Brain microvascular endothelial cell (primary cell): Measurements from ENCODE around the gene TM4SF18.

Experiments
- DNase-seq: peaks from one replicate; pipeline ENCODE4 v3.0.0-alpha.2; 2020
- H3K27ac ChIP-seq: fragments of 250-450 bp; sonication (Bioruptor Pico); 2 replicates; pipeline ENCODE4 v1.5.1; 2020; ENCODE audit warnings: mild to moderate bottlenecking, moderate library complexity
- H3K27me3 ChIP-seq: fragments of 250-450 bp; sonication (Bioruptor Pico); replicated peaks from 2 replicates; pipeline ENCODE4 v1.5.1; 2020; ENCODE audit warnings: mild to moderate bottlenecking
- H3K36me3 ChIP-seq: fragments of 250-450 bp; sonication (Bioruptor Pico); replicated peaks from 2 replicates; pipeline ENCODE4 v1.5.1; 2020; ENCODE audit warnings: mild to moderate bottlenecking
- H3K4me3 ChIP-seq: 2 replicates; pipeline ENCODE4 v1.5.1; 2011; ENCODE audit warnings: low read depth, mild to moderate bottlenecking, control low read depth, low read length, moderate library complexity
- CTCF ChIP-seq: IDR thresholded peaks from 2 replicates; pipeline ENCODE4 v1.5.1; 2011; ENCODE audit warnings: low read depth, mild to moderate bottlenecking, moderate library complexity, low read length, control low read depth, inconsistent platforms; ENCODE audit errors: missing control alignments
- in situ Hi-C: cut with HindIII; loops from 2 replicates; pipeline ENCODE4 v1.10.0; 2017; ENCODE audit warnings: low sequenced_read_pairs, low pct_ligation_motif_present

TM4SF18 gene

GRCh38 chr3:149364624-149365023 lies 31.2 kb upstream of the TM4SF18 start:
- no peak for DNase-seq
- Histone ChIP-seq H3K4me3 (no peak overlapping the region), H3K27me3 (no peaks in the 10 kb centered on the region), H3K36me3 (peaks cover 4% of the 10 kb centered on the region), H3K27ac (no peak overlapping the region)
- in situ Hi-C loops: no loop called here
- TF ChIP-seq CTCF: no peak

- no peak for DNase-seq
- Histone ChIP-seq H3K27ac (no peak overlapping the region), H3K27me3 (no peaks in the 10 kb centered on the region), H3K36me3 (no peaks in the 10 kb centered on the region), H3K4me3 (no peak overlapping the region)
- no peak for TF ChIP-seq CTCF
- in situ Hi-C loops: no loop called here
Observed at GRCh38 chr3:149363053-149363452, 29.6 kb upstream of the TM4SF18 start.

GRCh38 chr3:149362366-149362765 lies 28.9 kb upstream of the TM4SF18 start:
- no peak for TF ChIP-seq CTCF
- no peak overlapping the region for H3K27ac ChIP-seq
- H3K27me3 ChIP-seq: no peaks in the 10 kb centered on the region
- no peak overlapping the region for H3K4me3 ChIP-seq
- DNase-seq: no peak
- in situ Hi-C loops: no loop called here
- H3K36me3 ChIP-seq: no peaks in the 10 kb centered on the region

GRCh38 chr3:149356630-149357029 lies 23.2 kb upstream of the TM4SF18 start:
- Histone ChIP-seq H3K27me3 (no peaks in the 10 kb centered on the region), H3K36me3 (no peaks in the 10 kb centered on the region), H3K27ac (no peak overlapping the region), H3K4me3 (no peak overlapping the region)
- in situ Hi-C loops: no loop called here
- no peak for DNase-seq
- no peak for TF ChIP-seq CTCF

- Histone ChIP-seq H3K36me3 (no peaks in the 10 kb centered on the region), H3K27ac (no peak overlapping the region), H3K4me3 (no peak overlapping the region), H3K27me3 (no peaks in the 10 kb centered on the region)
- no peak for DNase-seq
- no peak for TF ChIP-seq CTCF
- in situ Hi-C loops: no loop called here
Observed at GRCh38 chr3:149356044-149356592, 22.7 kb upstream of the TM4SF18 start.

- no peak for TF ChIP-seq CTCF
- in situ Hi-C loops: no loop called here
- H3K4me3 ChIP-seq: no peak overlapping the region
- no peak for DNase-seq
- no peaks in the 10 kb centered on the region for H3K36me3 ChIP-seq
- H3K27me3 ChIP-seq: no peaks in the 10 kb centered on the region
- no peak overlapping the region for H3K27ac ChIP-seq
Observed at GRCh38 chr3:149353581-149354184, 20.2 kb upstream of the TM4SF18 start.
